GM12874 (cell line): ENCODE data around the gene UBQLNL.

Source experiments
- TF ChIP-seq, protein P1 (sequence below): IDR thresholded peaks from 2 replicates; pipeline ENCODE4 v1.5.1; 2011; ENCODE audit warnings: low read depth, mild to moderate bottlenecking, control low read depth, low read length, moderate library complexity; ENCODE audit not compliant: insufficient read depth

The UBQLNL gene

DNA sequence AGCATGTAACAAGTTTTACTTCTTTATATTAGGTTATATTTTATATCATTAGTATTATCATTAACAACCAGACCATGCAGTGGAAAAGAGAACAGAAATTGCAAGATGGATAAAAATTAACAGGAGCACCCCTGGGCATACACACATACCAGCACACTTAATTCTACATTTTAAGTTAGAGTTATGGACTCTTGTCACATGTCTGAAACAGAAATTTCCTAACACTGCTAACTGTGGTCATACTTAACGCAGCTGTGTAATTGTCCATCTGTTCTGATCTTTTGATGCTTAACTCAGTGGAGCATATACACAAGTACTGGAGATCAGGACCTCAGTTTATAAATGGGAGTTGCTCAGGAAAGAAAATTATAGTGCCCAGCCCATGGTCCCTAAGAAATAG is 31.5 kb upstream of the UBQLNL start:
- TF ChIP-seq, protein P1, sequence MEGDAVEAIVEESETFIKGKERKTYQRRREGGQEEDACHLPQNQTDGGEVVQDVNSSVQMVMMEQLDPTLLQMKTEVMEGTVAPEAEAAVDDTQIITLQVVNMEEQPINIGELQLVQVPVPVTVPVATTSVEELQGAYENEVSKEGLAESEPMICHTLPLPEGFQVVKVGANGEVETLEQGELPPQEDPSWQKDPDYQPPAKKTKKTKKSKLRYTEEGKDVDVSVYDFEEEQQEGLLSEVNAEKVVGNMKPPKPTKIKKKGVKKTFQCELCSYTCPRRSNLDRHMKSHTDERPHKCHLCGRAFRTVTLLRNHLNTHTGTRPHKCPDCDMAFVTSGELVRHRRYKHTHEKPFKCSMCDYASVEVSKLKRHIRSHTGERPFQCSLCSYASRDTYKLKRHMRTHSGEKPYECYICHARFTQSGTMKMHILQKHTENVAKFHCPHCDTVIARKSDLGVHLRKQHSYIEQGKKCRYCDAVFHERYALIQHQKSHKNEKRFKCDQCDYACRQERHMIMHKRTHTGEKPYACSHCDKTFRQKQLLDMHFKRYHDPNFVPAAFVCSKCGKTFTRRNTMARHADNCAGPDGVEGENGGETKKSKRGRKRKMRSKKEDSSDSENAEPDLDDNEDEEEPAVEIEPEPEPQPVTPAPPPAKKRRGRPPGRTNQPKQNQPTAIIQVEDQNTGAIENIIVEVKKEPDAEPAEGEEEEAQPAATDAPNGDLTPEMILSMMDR, result no peak

DNA sequence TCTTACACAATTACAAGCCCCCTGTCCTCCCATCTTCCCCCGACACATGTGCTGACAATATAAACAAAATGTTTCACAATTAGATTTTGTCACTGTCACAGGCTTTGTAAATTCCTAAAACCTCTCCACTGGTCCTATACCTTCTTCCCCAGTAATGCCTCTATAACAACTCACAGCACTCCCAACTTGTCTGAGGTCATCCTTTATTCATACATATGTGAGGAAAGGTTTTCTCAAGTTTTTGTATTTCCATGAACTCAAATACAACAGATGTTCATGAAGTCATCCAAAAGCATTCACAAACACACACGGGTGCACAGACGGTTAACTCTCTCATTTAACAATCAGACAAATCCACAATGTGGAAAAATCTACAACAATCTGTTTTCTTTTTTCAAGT is 30.0 kb upstream of the UBQLNL start:
- TF ChIP-seq, protein P1, result no peak

DNA sequence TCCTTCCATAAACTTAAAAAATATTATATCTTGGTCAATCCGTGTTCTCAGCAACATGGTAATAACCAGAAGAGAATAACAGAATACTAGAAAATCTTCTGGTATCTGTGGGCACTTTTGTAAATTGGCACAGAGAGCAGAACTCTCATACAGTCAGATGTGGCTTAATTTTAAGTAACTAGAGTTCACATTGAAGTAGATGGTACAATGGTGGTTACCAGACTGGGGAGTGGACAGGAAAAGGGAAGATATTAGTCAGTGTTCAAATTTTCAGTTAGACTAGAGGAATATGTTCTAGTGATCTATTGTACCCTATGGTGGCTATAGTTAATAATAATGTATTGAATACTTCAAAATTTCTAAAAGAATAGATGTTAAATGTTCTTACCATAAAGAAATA is 24.9 kb upstream of the UBQLNL start:
- TF ChIP-seq, protein P1, result no peak

DNA sequence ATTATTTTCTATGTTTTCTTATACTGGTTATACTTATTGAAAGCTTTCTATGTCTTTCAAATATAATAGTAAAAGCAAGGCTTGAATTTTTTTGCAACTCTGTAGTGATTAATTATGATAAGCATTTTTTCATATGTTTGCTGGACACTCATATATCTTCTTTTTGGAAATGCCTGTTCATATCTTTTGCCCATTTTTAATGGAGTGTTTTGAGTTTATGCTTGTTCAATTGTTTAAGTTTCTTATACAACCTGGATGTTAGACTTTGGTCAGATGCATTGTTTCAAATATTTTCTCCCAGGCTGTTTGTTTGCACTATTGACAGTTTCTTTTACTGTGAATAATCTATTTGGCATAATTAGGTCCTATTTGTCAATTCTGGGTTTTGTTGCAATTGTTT is 20.0 kb upstream of the UBQLNL start:
- TF ChIP-seq, protein P1, result no peak

DNA sequence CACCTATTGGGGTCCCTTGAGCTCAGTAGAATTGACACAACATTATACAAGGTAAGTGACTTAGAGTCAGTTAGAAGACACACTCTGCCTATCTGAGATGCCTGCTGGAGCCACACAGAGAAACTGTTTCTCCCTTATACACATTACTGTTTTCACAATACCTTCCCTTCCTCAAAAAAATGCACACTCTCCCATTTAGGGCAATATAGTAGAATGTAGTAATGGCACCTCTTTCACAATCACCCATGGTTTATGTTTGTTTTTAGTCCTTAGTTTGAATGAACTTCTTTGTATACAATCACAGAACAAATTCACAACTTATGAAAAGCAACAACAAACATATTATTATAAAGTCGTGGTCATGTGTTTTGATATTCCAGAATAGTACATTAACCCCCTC is 17.5 kb upstream of the UBQLNL start:
- TF ChIP-seq, protein P1, result no peak

DNA sequence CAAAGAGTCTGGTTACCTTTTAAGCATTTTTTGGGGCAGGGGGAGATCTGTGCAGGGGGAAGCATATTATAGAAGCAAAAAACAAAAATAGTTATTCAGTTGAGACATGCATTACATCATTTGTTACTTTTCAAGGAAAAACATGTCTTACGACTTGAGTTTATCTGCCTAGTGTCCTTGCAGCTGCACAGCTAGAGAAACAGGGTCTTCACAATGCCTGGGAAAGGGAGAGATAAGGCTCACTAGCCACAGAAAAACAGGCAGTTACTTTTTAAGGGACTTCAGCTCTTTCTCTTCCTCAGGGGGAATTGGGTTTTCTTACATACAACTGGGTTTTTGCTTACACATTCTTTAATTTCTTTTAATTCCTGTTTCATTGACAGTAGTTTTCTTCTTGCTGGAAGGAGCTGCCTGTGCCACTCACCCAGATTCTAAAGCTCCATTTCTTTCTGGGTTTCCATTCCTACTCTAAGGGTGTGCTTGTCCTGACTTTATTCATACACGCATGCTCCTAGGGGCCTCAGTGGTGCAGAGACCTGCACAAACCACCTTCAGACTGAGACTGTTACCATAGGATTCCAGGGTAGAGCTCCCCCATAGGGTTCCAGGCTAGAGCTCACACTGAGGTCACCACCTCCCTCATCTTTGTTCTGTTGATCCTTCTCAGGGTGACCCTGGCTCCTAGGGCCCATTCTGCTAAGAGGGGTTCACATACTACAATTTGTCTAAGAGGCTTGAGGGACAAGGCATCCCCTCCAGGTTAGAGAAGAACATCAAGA is 14.7 kb upstream of the UBQLNL start:
- TF ChIP-seq, protein P1, result no peak

DNA sequence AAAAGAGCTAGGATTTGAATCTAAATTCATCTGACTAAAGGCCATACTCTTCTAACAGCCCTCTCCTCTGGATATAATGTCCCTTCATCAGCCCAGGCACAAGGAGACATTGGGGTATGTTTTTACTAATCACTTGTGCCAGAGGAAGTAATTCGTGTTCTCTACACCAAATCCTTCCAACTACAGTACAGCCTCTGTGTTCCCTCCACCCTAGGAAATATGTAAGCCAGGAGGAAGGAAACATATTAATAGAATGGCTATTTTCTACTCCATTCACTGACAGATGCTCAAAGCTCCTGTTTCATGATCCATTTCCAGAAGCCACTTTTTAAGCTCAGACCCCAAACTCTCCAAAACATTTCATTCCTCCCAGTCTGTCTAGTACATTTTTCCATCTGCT is 12.0 kb upstream of the UBQLNL start:
- TF ChIP-seq, protein P1, result no peak
